A673 (cell line): ENCODE results near the gene LRRC37A3. TPM values are rescaled to one million over a fixed set of nuclear protein-coding genes. Genes with fewer than 3 reads are reported as not detected.
"Not testable (repeated sequence)": the region's sequence is repeated elsewhere in the genome, so short reads cannot be mapped to it uniquely, and the experiment has no call there.

Experiments used
- BruUV-seq: library from RNA; stranded (reverse); fragments of 400-500 nt; replicated peaks from 2 replicates; lab custom pipeline; 2021; lab: Mats Ljungman, UMichigan
- CTCF ChIA-PET: fragments of 300-600 bp; sonication (Branson Sonifier 250); formaldehyde crosslinking; loops from one replicate; lab custom pipeline; 2022; ENCODE audit warnings: antibody characterized with exemption; lab: Charles Lee
- POLR2A ChIA-PET: fragments of 300-600 bp; sonication (Branson Sonifier 250); formaldehyde crosslinking; loops from one replicate; lab custom pipeline; 2022; ENCODE audit warnings: antibody characterized with exemption; ENCODE audit not compliant: low non-redundant PET; lab: Charles Lee
- DNase-seq: peaks from one replicate; pipeline ENCODE4 v3.0.0-alpha.2; 2015; ENCODE audit warnings: low spot score
- H3K27ac ChIP-seq: fragments of 200-600 bp; sonication (generic); 2 replicates; pipeline ENCODE4 v1.5.1; 2016; ENCODE audit warnings: mixed run types, low read depth, mild to moderate bottlenecking, mixed read lengths, antibody characterized with exemption, low read length; ENCODE audit not compliant: poor library complexity, severe bottlenecking
- H3K27me3 ChIP-seq: fragments of 200-600 bp; sonication (generic); replicated peaks from 2 replicates; pipeline ENCODE4 v1.6.1; 2017; ENCODE audit warnings: mixed run types, low read depth, mild to moderate bottlenecking, mixed read lengths, antibody characterized with exemption, low read length; ENCODE audit not compliant: insufficient read depth, poor library complexity
- H3K36me3 ChIP-seq: fragments of 200-600 bp; sonication (generic); 2 replicates; pipeline ENCODE4 v1.6.1; 2016; ENCODE audit warnings: mixed run types, mild to moderate bottlenecking, mixed read lengths, antibody characterized with exemption, low read length; ENCODE audit not compliant: insufficient read depth, poor library complexity, severe bottlenecking
- H3K4me1 ChIP-seq: fragments of 200-600 bp; sonication (generic); 2 replicates; pipeline ENCODE4 v1.6.1; 2017; ENCODE audit warnings: mixed run types, mild to moderate bottlenecking, mixed read lengths, antibody characterized with exemption, low read length; ENCODE audit not compliant: insufficient read depth, poor library complexity, severe bottlenecking
- H3K4me3 ChIP-seq: fragments of 200-600 bp; sonication (generic); 2 replicates; pipeline ENCODE4 v1.5.1; 2016; ENCODE audit warnings: low read depth, mixed run types, mild to moderate bottlenecking, mixed read lengths, low read length; ENCODE audit not compliant: poor library complexity, severe bottlenecking
- H3K9me3 ChIP-seq: fragments of 200-600 bp; sonication (generic); 2 replicates; pipeline ENCODE4 v1.6.1; 2016; ENCODE audit warnings: mixed run types, low read depth, mild to moderate bottlenecking, mixed read lengths, antibody characterized with exemption, low read length; ENCODE audit not compliant: poor library complexity, severe bottlenecking
- CTCF ChIP-seq: fragments of 300-800, 200-600 bp; sonication (generic); conservative IDR thresholded peaks from 2 replicates; pipeline ENCODE4 v1.5.1; 2017; ENCODE audit warnings: low read depth, mild to moderate bottlenecking, antibody characterized with exemption, low read length, moderate library complexity, mixed read lengths
- EZH2 ChIP-seq: fragments of 200-600 bp; sonication (generic); IDR thresholded peaks from 2 replicates; pipeline ENCODE4 v1.6.1; 2017; ENCODE audit warnings: borderline replicate concordance, low read depth, mild to moderate bottlenecking, mixed read lengths, antibody characterized with exemption, low read length; ENCODE audit not compliant: poor library complexity, severe bottlenecking
- intact Hi-C: fragments of 100-400 bp; cut with micrococcal nuclease; formaldehyde crosslinking; loops from one replicate; pipeline ENCODE4 v1.10.0; 2022; ENCODE audit not compliant: unreplicated experiment
- total RNA-seq: library from RNA; stranded (reverse); gene quantifications from 2 replicates; pipeline ENCODE4 v1.2.3, GENCODE V29; 2021

The LRRC37A3 gene
- total RNA-seq, 1 experiment from 2014 or later: 17.6 TPM

- intact Hi-C loops: loop anchor here (5.0 kb wide), 1 partner anchor 42 kb away; no protein-coding TSS in a partner anchor
- POLR2A ChIA-PET: no interaction called here
- H3K4me3 ChIP-seq: no peak overlapping the region
- H3K9me3 ChIP-seq: no peaks in the 10 kb centered on the region
- no peak for DNase-seq
- CTCF ChIA-PET: no interaction called here
- H3K4me1 ChIP-seq: no peaks in the 10 kb centered on the region
- H3K36me3 ChIP-seq: no peaks in the 10 kb centered on the region
- no peak overlapping the region for H3K27ac ChIP-seq
- no TSS peak for BruUV-seq
- no peaks in the 10 kb centered on the region for H3K27me3 ChIP-seq
- no peak for TF ChIP-seq CTCF
- TF ChIP-seq EZH2: no peak
Measured at GRCh38 chr17:64920419-64921172, 1.3 kb upstream of the LRRC37A3 start.

GRCh38 chr17:64920026-64920418 is 744 bp upstream of the LRRC37A3 start:
- ChIA-PET POLR2A (interaction anchor here (0.7 kb wide), 1 partner anchor 21 kb away, joined by 5 read pairs; no protein-coding TSS in a partner anchor), CTCF (no interaction called here)
- peak overlapping the region; percentile 60 for H3K4me3 ChIP-seq
- no peaks in the 10 kb centered on the region for H3K4me1 ChIP-seq
- BruUV-seq: no TSS peak
- H3K36me3 ChIP-seq: no peaks in the 10 kb centered on the region
- intact Hi-C loops: loop anchor here (5.0 kb wide), 1 partner anchor 42 kb away; no protein-coding TSS in a partner anchor
- peak overlapping the region; percentile 88 for H3K27ac ChIP-seq
- peak; percentile 12 for DNase-seq
- no peaks in the 10 kb centered on the region for H3K27me3 ChIP-seq
- no peak for TF ChIP-seq CTCF
- TF ChIP-seq EZH2: no peak
- H3K9me3 ChIP-seq: no peaks in the 10 kb centered on the region

GRCh38 chr17:64918842-64919288 is 413 bp downstream of the LRRC37A3 start:
- intact Hi-C loops, H3K9me3 ChIP-seq, H3K36me3 ChIP-seq, H3K4me1 ChIP-seq, DNase-seq, BruUV-seq, H3K27me3 ChIP-seq, POLR2A ChIA-PET: not testable (repeated sequence)
- Histone ChIP-seq H3K27ac (peak overlapping the region; percentile 88), H3K4me3 (peak overlapping the region; percentile 60)
- CTCF ChIA-PET: interaction anchor here (1.0 kb wide), 1 partner anchor 43 kb away, joined by 3 read pairs; no protein-coding TSS in a partner anchor

- BruUV-seq, POLR2A ChIA-PET, intact Hi-C loops, H3K36me3 ChIP-seq, H3K9me3 ChIP-seq, DNase-seq, H3K4me1 ChIP-seq, CTCF ChIA-PET, H3K27ac ChIP-seq, H3K27me3 ChIP-seq, H3K4me3 ChIP-seq: not testable (repeated sequence)
Measured at GRCh38 chr17:64917540-64917939, 1.7 kb downstream of the LRRC37A3 start.

GRCh38 chr17:64915244-64915643 is 4.0 kb downstream of the LRRC37A3 start:
- H3K4me3 ChIP-seq, POLR2A ChIA-PET, BruUV-seq, H3K9me3 ChIP-seq, CTCF ChIA-PET, intact Hi-C loops, H3K4me1 ChIP-seq, H3K27me3 ChIP-seq, H3K36me3 ChIP-seq, DNase-seq, H3K27ac ChIP-seq: not testable (repeated sequence)

- BruUV-seq, H3K36me3 ChIP-seq, CTCF ChIA-PET, DNase-seq, H3K4me1 ChIP-seq, H3K4me3 ChIP-seq, H3K9me3 ChIP-seq, POLR2A ChIA-PET, intact Hi-C loops, H3K27ac ChIP-seq, H3K27me3 ChIP-seq: not testable (repeated sequence)
Measured at GRCh38 chr17:64910191-64910514, 9.1 kb downstream of the LRRC37A3 start.
